Limb (tissue), 2 donors: Measurements from ENCODE around the gene GDF3.
A peak's percentile ranks its signal among the peaks of the same experiment; 100 is the strongest.
"Not testable (repeated sequence)": the region's sequence is repeated elsewhere in the genome, so short reads cannot be mapped to it uniquely, and the experiment has no call there.

ENCODE experiments used
- DNase-seq, 2 donors: peaks; one replicate each; pipeline ENCODE4 v3.0.0-alpha.2; 2016; ENCODE audit errors: extremely low spot score in 2 of 2

GDF3 gene

DNA sequence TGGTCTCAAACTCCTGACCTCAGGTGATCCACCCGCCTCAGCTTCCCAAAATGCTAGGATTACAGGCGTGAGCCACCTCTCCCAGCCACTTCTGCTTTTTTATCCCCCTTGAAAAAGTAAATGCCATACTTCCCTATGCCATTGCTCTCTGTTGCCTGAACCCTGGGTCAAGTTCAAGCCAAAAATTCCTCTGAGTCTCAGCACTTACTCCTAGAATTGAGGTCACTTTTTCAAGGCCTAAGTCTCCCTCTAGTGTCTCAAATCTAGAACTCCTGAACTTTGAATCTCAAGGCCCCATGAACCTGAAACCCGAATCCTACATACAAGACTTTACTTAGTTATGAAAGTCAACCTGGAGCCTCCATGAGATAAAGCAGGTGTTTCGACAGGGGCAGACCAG lies 28.4 kb downstream of the GDF3 start:
- no peak for DNase-seq

DNA sequence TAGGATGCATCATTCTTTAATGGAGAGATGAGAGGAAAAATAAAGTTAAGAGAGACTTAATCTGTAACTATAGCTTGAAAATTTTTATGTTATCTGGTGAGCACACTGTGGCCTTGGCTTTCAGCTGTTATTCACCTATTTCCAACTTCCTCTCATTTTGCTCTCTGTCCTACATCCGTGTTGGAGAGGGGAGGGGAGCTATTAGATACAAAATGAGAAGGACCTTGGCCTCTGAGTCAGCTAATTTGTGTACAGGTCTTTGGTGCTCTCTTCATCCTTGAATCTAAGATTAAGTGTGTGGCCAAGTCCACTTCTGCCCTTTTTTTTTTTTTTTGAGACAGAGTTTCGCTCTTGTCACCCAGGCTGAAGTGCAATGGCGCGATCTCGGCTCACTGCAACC lies 29.0 kb downstream of the GDF3 start:
- DNase-seq: no peak

DNA sequence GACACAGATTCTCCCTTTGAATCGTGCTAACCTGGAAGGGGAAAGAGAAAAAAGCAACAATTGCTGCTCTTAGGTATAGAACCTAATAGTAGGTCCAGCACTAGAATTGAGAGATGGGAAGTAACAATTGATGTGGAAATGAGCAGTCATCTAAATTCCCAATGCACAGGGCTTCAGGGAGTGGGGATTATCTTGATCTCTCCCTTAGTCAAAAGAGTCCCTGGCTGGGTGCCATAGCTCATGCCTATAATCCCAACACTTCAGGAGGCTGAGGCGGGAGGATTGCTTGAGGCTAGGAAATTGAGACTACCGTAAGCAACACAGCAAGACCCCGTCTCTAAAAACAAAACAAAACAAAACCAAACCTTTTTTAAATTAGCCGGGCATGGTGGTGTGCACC lies 33.8 kb downstream of the GDF3 start:
- no peak for DNase-seq

DNA sequence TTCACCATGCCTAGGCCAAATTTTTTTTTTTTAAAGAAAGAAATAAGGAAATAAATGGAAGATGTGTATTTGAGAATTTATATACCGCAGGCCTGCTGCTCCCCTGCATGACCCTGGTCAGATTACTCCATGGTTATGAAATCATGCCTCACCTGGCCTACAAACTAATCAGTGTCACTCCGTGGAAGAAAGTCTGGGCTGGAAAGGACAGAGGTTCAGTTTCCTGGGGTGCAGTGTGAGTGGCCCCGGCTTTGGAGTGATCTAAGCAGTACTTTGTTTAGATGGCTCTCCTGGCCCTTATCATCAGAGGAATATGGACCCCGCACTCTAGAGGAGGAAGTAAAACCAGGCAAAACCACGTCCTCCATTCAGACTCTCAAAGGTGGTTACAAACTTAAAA lies 39.5 kb downstream of the GDF3 start:
- DNase-seq: no peak

DNA sequence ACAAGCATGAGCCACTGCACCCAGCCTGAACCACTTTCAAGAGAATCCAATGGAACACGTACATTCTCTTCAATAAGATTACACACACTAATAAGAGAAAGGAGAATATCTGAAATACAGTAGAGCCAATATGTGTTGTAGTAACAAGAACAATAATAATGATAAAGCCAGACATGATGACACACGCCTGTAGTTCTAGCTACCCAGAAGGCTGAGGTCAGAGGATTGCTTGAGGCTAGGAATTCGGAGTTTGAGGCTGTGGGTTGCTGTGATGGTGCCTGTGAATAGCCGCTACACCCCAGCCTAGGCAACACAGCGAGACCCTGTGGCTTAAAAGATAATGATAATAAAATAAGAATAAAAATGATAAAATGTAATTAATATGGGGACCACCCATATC lies 45.5 kb downstream of the GDF3 start:
- DNase-seq: no peak

DNA sequence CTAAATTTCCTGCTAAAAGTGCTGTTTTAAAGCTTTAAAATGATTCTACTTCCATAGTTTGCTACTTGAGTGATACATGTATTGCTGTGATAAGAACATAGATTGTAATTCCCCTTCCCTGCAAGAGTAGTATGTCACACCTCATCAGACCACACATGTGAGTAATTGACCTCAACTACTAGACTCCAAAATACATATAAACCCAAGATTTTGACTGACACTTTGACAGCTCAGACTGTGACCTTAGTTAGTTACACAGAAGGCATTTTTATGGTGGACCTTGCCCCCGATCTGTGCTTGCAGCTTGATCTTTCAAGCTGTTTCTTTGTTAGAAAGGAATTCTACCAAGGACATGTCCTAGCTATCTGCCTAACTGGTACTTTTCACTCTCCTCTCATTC lies 48.5 kb downstream of the GDF3 start:
- DNase-seq: no peak

DNA sequence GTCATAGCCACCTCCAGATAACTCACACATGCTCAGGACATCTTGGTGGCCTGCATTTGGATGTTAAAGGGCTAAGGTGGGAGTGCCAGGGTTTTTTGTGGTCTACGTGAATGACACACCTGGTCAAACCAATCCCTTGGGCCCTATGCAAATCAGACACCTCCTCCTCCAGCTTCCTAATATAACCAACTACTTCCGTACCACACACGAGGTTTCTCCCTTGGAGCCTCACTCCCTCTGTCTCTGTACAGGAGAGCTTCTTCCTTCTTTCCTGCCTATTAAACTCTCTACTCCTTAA lies 49.4 kb downstream of the GDF3 start:
- DNase-seq: no peak

DNA sequence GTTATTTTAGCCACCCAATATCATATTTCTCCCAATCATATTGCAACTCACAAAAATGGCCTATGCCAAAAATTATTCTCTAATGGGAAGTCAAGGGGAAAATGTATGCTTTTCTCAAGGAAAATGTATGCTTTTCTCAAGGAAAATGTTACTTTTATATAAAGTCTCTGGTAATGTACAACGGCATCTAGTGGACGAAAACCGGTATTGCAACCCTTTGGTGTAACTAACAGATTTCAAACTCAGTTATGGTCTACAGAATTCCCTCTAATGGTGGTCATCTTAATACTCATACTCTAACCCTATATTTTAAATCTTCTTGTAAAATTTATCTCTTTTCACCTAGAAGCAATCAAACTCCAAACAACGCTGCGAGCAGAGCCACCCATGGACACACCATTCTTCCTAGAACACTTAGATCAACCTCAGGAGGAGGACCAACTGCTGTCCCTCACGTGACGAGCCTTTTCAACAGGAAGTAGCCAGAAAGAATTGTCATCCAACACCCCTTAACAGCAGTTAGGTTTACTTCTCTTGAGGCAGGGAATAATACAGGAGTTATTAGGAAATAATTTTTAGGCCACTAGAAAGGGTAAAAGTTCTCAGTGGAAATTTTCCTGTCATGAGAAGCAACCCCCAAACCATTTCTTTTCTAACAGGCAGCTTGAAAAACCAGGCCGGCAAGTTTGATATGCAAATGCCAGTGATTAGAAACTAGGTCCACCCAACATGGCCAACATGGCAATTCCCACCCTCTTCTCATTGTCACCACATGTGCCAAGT lies 50.0 kb downstream of the GDF3 start:
- peak in 1 of 2 donors; percentile 56 for DNase-seq

DNA sequence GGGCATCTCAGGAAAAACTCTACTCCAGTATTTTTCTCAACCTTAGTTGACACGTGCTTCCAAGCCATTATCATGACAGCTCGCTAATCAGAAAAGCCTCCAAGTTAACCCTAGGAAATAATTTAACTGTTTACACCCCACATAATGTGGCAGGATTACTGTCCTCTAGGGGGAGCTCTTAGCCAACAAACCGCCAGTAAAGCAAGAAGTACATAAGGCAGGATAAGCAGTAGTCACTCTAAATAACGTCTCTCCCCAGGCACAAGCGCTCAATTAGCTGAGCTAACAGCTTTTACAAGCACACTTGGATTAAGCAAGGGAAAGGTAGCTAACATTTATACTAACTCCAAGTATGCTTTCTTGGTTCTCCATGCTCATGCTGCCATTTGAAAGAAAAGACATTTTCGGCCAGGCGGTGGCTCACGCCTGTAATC lies 52.7 kb downstream of the GDF3 start:
- DNase-seq: no peak

DNA sequence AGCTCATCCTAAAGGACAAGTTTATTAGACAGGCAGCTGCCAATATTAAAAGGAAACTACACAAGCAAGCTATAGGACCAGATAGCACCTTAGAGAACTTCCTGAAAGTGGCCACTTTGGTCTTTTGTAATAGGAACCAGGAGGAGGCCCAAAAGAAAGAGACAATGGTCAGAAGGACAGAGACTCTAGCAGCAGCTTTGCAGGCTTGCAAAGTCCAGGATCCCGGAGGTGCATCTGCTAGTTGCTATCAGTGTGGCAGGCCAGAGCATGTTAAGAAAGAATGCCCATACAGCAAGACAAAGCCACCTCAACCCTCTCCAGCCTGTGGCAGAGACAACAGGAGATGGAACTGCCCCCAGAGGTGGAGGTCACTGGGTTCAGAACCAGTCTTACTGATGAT lies 53.3 kb downstream of the GDF3 start:
- DNase-seq: no peak

DNA sequence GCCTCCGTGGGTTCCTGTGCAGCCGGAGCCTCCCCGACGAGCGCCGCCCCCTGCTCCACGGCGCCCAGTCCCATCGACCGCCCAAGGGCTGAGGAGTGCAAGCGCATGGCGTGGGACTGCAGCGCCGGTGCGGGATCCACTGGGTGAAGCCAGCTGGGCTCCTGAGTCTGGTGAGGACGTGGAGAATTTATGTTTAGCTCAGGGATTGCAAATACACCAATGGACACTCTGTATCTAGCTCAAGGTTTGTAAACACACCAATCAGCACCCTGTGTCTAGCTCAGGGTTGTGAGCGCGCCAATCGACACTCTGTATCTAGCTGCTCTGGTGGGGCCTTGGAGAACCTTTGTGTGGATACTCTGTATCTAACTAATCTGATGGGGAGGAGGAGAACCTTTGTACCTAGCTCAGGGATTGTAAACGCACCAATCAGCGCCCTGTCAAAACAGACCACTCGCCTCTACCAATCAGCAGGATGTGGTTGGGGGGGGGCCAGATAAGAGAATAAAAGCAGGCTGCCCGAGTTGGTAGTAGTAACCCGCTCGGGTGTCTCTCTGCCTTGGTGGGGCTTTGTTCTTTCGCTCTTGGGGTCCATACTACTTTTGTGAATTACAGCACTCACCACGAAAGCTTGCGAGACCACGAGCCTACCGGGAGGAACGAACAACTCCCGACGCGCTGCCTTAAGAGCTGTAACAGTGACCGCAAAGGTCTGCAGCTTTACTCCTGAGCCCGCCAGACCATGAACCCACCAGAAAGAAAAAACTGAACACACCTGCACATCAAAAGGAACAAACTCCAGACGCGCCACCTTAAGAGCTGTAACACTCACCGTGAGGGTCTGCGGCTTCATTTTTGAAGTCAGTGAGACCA lies 55.2 kb downstream of the GDF3 start:
- not testable (repeated sequence) for DNase-seq
